Measurements from ENCODE around the gene TBC1D3C. TPM values are rescaled to one million over a fixed set of nuclear protein-coding genes. Genes with fewer than 3 reads are reported as not detected.

The TBC1D3C gene
- not detected in 2 replicates for total RNA-seq

GRCh38 chr17:38068534-38068933 lies at the start of gene TBC1D3C:
TBC1D3C (minus strand) TSS chr17:38068634; CDS start chr17:38067066, 1,568 bp downstream.

Other genes starting within 250 kb of the TBC1D3C start
- gene TBC1D3K, start 144.2 kb downstream of the TBC1D3C start, total RNA-seq = not detected in 2 replicates
- gene TBC1D3L, start 79.6 kb downstream of the TBC1D3C start, total RNA-seq = 1.5 and 4.4 TPM in 2 replicates
- gene TBC1D3D, start 64.7 kb downstream of the TBC1D3C start, total RNA-seq = not detected in 2 replicates
- gene TBC1D3E, start 59.3 kb upstream of the TBC1D3C start, total RNA-seq = not detected in 2 replicates
- not detected in 2 replicates for gene TBC1D3, start 123.9 kb upstream of the TBC1D3C start, total RNA-seq
- 34.9 and 41.2 TPM in 2 replicates for gene MRPL45, start 228.5 kb upstream of the TBC1D3C start, total RNA-seq

Measured in hair follicular keratinocyte (primary cell).